Sigmoid colon (tissue), 4 donors: ENCODE results near the gene DCHS1.

ENCODE experiments used
- CTCF ChIP-seq, 4 experiments: fragments of 450-650 bp in 3 of 4; fragments of 200-600 bp in 1 of 4; IDR thresholded peaks; one replicate each; pipeline ENCODE4 v1.5.1; 2016 to 2019; ENCODE audit warnings: antibody characterized with exemption in 4 of 4, mild to moderate bottlenecking in 3 of 4, moderate library complexity in 2 of 4
- EP300 ChIP-seq, 4 donors: sonication (generic); formaldehyde crosslinking; IDR thresholded peaks; one replicate each; pipeline ENCODE4 v1.6.1; 2017; ENCODE audit warnings: antibody characterized with exemption in 4 of 4
- POLR2A ChIP-seq, 2 donors: fragments of 450-650 bp; IDR thresholded peaks; one replicate each; pipeline ENCODE4 v1.6.1; 2016; ENCODE audit warnings: antibody characterized with exemption in 2 of 2, mild to moderate bottlenecking in 2 of 2, moderate library complexity in 2 of 2
- POLR2AphosphoS5 ChIP-seq, 4 donors: sonication (generic); formaldehyde crosslinking; IDR thresholded peaks; one replicate each; pipeline ENCODE4 v1.6.1; 2017; ENCODE audit warnings: antibody characterized with exemption in 4 of 4

GRCh38 chr11:6634534-6634933 is 21.1 kb downstream of the DCHS1 start:
- TF ChIP-seq CTCF (IDR thresholded peaks at IDR 0.05) (no peak), EP300 (IDR thresholded peaks at IDR 0.05) (no peak), POLR2A (IDR thresholded peaks at IDR 0.05) (no peak), POLR2AphosphoS5 (IDR thresholded peaks at IDR 0.05) (no peak)
